Peyer's patch (tissue), 4 donors: ENCODE measurements around the gene ACACA. TPM values are rescaled to one million over a fixed set of nuclear protein-coding genes. Genes with fewer than 3 reads are reported as not detected.
A peak's percentile ranks its signal among the peaks of the same experiment; 100 is the strongest.

Source experiments
- DNase-seq, 3 donors: peaks; one replicate each; pipeline ENCODE4 v3.0.0-alpha.2; 2017 to 2019
- H3K27ac ChIP-seq, 4 donors: fragments of 200-600 bp; sonication (generic); one replicate each; pipeline ENCODE4 v1.5.1; 2016 to 2019
- H3K27me3 ChIP-seq, 2 donors: fragments of 200-600 bp; sonication (generic); one replicate each; pipeline ENCODE4 v1.5.1; 2019
- H3K36me3 ChIP-seq, 3 donors: fragments of 200-600 bp; sonication (generic); one replicate each; pipeline ENCODE4 v1.5.1; 2016 to 2019
- H3K4me1 ChIP-seq, 4 donors: fragments of 200-600 bp; sonication (generic); one replicate each; pipeline ENCODE4 v1.5.1; 2016 to 2019
- H3K4me3 ChIP-seq, 4 donors: fragments of 200-600 bp; sonication (generic); 1 replicate in 3 of 4; 2 replicates in 1 of 4; pipeline ENCODE4 v1.5.1; 2016 to 2019; ENCODE audit warnings: mild to moderate bottlenecking in 1 of 4
- H3K9me3 ChIP-seq, 4 donors: fragments of 200-600 bp; sonication (generic); one replicate each; pipeline ENCODE4 v1.5.1; 2016 to 2019; ENCODE audit warnings: mild to moderate bottlenecking in 1 of 4
- CTCF ChIP-seq, 6 experiments: fragments of 450-650 bp in 4 of 6; fragments of 200-600 bp in 2 of 6; sonication (generic) in 1 of 6; IDR thresholded peaks; one replicate each; pipeline ENCODE4 v1.5.1; 2017 to 2019; ENCODE audit warnings: antibody characterized with exemption in 6 of 6, mild to moderate bottlenecking in 3 of 6, moderate library complexity in 1 of 6
- POLR2A ChIP-seq, 2 donors: fragments of 450-650 bp; IDR thresholded peaks; one replicate each; pipeline ENCODE4 v1.5.1; 2017; ENCODE audit warnings: antibody characterized with exemption in 2 of 2, mild to moderate bottlenecking in 2 of 2, moderate library complexity in 2 of 2
- total RNA-seq, 4 donors: library from RNA; depleted of rRNA; stranded (reverse); fragments of >200 nt; gene quantifications; one replicate each; pipeline ENCODE4 v1.1.0, GENCODE V29; 2016

Gene ACACA
- total RNA-seq, 4 donors from 2014 or later: 31.7 to 71.7 (median 43.0) TPM

GRCh38 chr17:37047631-37048104 is 359.0 kb downstream of the ACACA start:
- Histone ChIP-seq H3K9me3 (no peaks in the 10 kb centered on the region), H3K27me3 (no peaks in the 10 kb centered on the region), H3K4me3 (no peak overlapping the region), H3K27ac (no peak overlapping the region), H3K36me3 (peaks cover 0 to 14% (median 0%) of the 10 kb centered on the region in 3 donors), H3K4me1 (peaks cover 0 to 37% (median 2%) of the 10 kb centered on the region in 4 donors)
- DNase-seq: peak; percentile 62 to 92 (median 80)
- TF ChIP-seq POLR2A (IDR thresholded peaks at IDR 0.05) (no peak), CTCF (IDR thresholded peaks at IDR 0.05) (peak; percentile 70 to 88 (median 83))

GRCh38 chr17:37045351-37045922 is 361.2 kb downstream of the ACACA start:
- no peak for TF ChIP-seq CTCF (IDR thresholded peaks at IDR 0.05)
- TF ChIP-seq POLR2A (IDR thresholded peaks at IDR 0.05): no peak
- Histone ChIP-seq H3K36me3 (peaks cover 0 to 14% (median 0%) of the 10 kb centered on the region in 3 donors), H3K4me1 (peaks cover 0 to 22% (median 0%) of the 10 kb centered on the region in 4 donors), H3K27me3 (no peaks in the 10 kb centered on the region), H3K9me3 (no peaks in the 10 kb centered on the region), H3K4me3 (no peak overlapping the region), H3K27ac (no peak overlapping the region)
- DNase-seq: no peak

- H3K36me3 ChIP-seq: peaks cover 0 to 14% (median 0%) of the 10 kb centered on the region in 3 donors
- no peak overlapping the region for H3K4me3 ChIP-seq
- no peak for DNase-seq
- no peaks in the 10 kb centered on the region for H3K27me3 ChIP-seq
- TF ChIP-seq CTCF (IDR thresholded peaks at IDR 0.05) (no peak), POLR2A (IDR thresholded peaks at IDR 0.05) (no peak)
- H3K27ac ChIP-seq: no peak overlapping the region
- H3K4me1 ChIP-seq: peaks cover 0 to 5% (median 0%) of the 10 kb centered on the region in 4 donors
- H3K9me3 ChIP-seq: no peaks in the 10 kb centered on the region
Observed at GRCh38 chr17:37043201-37043600, 363.4 kb downstream of the ACACA start.

- Histone ChIP-seq H3K4me1 (no peaks in the 10 kb centered on the region), H3K36me3 (peaks cover 0 to 14% (median 0%) of the 10 kb centered on the region in 3 donors), H3K27ac (no peak overlapping the region), H3K27me3 (no peaks in the 10 kb centered on the region), H3K4me3 (no peak overlapping the region), H3K9me3 (no peaks in the 10 kb centered on the region)
- TF ChIP-seq POLR2A (IDR thresholded peaks at IDR 0.05) (no peak), CTCF (IDR thresholded peaks at IDR 0.05) (no peak)
- no peak for DNase-seq
Observed at GRCh38 chr17:37041932-37042331, 364.7 kb downstream of the ACACA start.

- Histone ChIP-seq H3K9me3 (no peaks in the 10 kb centered on the region), H3K36me3 (peaks cover 0 to 2% (median 0%) of the 10 kb centered on the region in 3 donors), H3K27ac (no peak overlapping the region), H3K4me3 (no peak overlapping the region), H3K27me3 (no peaks in the 10 kb centered on the region), H3K4me1 (no peaks in the 10 kb centered on the region)
- TF ChIP-seq CTCF (IDR thresholded peaks at IDR 0.05) (no peak), POLR2A (IDR thresholded peaks at IDR 0.05) (no peak)
- DNase-seq: no peak
Observed at GRCh38 chr17:37039269-37039668, 367.4 kb downstream of the ACACA start.
